GM18499 (cell line): Measurements from ENCODE around the gene RTKN.
"Not testable (repeated sequence)": the region's sequence is repeated elsewhere in the genome, so short reads cannot be mapped to it uniquely, and the experiment has no call there.

ENCODE experiments used
- ATAC-seq: cut with Tn5 transposase; IDR thresholded peaks from one replicate; pipeline ENCODE4 v1.9.1; 2021; ENCODE audit warnings: moderate number of reproducible peaks; ENCODE audit not compliant: insufficient read depth, unreplicated experiment

RTKN gene

DNA sequence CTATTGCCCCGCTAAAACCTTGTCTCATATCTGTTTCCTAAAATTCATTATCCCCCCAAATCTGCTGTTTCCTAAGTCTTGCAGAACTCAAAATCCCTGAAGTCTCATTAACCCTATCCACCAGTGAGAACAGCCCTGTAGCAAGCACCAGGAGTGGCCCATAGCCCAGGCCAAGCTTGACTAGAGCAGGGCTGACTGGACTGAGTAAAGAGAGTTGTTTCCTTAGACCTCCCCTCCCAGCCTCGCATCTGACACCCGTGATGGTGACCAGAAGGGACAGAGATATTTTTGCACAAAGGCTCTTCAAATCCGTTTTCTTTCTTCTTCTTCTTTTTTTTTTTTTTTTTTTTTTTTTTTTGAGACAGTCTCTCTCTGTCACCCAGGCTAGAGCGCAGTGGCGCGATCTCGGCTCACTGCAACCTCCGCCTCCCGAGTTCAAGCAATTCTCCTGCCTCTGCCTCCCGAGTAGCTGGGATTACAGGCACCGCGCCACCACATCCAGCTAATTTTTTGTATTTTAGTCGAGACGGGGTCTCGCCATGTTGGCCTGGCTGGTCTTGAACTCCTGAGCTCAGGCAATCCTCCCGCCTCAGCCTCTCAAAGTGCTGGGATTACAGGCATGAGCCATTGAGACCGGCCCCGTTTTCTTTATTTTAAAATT lies 21.2 kb downstream of the RTKN start:
- not testable (repeated sequence) for ATAC-seq

DNA sequence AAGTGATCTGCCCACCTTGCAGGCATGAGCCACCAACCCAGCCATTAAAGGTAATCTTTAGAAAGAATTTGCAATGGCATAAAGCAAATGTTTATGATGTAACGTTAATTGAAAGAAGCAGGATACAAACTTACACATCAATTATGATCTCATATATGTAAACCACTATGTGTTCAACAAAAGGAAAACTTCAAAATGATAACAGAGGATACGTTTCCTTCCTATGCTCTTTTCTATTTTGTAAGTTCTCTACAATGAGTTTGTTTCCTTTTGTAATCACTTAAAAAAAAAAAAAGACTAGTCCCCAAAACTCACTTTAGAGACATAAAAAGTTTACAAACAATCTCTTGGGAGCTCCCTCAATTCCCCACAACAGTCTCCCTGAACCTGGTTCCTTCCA lies 21.7 kb downstream of the RTKN start:
- no peak for ATAC-seq

DNA sequence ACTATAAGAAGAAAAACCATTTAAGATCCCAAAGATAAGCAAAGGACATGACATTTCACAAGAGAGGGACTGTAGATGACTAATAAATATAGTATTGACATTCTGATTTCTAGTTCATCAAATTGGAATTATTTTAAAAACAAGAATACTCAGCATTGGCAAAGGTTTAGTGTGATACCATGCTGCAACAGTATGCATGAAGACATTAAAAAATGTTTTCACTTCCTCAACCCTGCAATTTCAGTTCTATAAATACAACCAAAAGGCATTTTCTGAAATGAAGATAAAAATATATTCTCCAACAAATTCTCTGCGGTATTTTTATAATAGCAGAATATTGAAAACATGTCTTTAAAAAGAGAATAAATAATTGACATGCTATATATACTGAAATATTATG lies 22.4 kb downstream of the RTKN start:
- ATAC-seq, result no peak

DNA sequence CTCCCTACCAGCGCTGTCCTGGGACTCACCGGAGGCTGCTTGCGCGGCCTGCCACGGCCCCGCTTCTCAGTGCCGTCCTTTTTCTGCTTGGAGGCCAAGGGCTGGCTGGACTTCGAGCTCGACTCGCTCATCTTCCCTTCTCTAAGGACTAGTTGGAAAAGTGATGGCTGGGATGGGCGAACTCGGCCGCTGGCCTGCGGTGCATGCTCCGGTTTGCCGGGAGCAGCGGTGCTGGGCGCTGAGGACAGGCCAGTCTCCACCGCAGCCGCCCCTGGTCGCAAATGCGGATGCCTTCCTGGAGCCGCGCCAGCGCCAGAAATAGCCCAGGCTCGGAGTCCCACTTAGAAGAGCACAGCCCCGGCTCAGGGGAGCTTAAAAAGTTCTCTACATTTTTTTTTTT lies 23.4 kb downstream of the RTKN start:
- no peak for ATAC-seq

DNA sequence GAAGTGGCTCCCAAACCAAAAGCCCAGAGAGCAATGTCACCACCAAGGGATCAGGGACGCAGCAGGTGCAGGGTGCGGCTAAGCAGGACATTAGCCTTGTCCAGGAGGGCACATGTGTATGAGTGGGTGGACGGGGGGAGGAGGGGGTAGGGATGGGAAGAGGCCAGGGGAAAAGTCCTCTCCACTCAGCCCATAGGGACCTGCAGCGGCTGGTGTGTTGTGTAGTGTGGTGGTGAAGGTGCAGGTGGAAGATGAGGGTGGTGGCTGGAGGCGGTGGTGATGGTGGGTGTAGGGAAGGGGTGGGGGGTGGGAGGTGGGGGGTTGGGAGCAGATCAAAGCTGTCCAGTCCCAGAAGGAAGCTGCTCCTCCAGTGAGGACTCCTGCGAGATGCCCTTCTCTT lies 24.0 kb downstream of the RTKN start:
- no peak for ATAC-seq

DNA sequence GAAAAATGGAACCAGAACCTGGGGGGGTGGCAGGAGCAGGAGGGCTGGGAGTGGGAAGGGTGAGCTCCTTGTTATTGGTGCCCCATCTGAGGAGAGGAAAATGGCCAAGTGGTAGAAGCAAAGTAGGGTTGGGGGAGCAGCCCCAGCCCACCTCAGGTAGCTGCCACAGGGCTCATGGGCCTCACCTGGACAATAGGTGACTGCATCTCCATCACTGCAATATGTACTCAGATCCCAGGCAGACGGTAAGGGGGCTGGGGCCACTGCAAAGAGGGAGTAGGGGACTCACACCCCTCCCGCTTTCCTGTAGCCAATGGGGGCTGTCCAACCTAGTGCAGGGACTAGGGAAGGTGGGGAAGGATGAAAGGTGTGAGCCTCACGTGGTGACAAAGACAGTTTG lies 24.5 kb downstream of the RTKN start:
- ATAC-seq, result no peak

DNA sequence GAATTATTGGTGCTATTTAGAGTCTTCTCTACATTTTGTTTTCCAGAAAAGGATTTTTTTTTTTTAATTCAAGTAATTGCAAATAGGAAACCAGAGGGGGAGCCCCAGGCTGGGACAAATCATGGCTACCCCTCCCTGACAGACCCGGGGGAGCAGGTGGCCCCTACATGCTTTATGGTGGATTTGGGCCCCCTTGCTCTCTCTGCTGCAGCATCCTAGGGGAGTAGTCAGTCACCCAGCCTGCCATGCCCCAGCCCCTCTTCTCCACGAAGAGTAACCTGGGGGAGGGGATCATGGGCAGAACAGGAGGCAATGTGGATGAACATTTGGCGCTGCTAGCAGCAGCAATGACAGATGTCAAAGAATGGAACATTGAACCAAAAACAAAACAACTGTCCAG lies 25.0 kb downstream of the RTKN start:
- no peak for ATAC-seq

DNA sequence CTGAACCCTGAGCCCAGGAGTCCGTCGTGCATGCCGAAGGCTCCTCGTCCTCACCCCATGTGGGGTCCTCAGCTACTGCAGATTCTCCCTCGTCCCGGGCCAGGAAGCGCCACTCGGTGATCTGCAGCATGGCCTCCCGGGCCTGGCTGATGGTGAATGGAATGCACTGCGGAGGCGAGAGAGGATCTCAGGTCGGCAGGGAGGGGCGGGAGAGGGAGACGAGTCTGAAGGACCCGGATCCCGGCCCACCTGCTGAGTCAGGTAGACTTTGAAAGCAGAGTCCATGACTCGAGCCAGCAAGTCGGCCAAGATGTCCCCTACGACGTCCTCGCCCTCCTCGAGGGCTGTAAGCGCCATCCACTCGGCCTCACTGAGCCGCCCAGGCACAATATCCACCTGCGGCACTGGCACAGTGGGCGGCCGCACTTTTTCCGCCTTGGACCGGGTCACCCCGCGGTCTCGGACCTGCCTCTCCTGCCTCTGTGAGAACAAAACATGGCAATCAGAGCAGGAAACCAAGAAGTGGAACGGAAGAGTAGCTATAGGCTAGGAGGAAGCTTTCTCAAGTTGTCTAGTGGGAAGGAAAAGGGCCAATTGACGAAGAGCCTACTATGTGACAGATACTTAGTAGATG lies 25.9 kb downstream of the RTKN start:
- ATAC-seq, result no peak

DNA sequence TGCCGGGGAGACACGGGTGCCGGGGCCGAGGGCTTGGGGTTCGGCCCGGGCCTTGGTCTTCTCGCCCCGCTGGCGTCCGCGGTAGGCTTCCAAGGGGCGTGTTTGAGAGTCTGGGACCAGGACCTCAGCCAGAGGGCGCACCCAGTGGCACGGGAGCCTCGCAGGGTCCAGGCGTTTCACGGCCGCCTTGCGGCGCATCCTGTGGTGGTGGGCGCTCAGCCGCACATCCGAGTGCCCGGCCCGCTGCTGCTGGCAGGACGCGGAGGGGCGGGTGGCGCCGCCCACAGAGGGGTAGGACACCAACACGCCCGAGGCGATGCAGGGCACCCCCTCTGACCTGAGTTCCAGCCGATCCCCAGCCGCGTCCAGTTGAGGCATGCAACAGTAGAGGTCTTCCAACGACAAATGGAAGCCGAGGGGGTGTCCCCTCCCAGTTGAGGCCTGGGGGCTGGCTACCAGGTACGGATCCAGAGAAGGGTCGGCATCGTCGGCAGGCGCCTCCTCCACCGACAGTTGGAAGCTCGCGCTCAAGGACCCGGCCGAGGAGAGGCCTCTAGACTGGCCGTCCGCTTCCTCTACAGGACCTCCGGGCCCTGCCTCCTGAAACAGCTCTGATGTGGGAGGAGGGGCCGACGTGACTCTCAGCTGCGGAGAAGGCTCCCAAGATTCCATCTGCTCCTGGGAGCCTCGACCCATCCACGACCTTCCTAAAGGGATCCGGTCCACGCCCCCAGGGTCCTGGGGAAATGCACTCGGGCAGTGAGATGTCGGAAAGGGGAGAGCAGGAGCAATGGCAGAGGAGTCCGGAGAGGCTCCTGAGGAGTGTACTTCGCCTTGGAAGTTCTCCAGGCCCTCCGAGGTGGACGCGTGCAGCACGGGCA lies 26.6 kb downstream of the RTKN start:
- no peak for ATAC-seq

DNA sequence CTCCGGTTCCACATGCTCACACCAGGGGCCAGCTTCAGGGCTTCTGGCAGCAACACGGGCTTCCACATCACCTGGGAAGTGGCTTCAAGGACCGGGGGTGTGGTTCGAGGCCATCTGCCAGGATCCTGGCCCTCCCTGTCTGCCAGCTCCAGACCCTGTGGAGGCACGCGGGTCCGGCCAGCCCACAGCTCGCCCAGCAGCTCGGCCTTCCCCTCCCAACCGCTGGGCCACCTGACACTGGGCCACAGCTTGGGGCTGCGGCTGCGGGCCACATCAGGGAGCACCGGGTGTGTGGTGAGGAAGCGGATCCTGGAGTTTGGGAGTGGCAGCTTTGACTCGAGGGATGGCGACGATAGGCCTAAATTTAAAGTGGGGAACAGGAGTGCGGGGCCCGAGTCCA lies 27.3 kb downstream of the RTKN start:
- no peak for ATAC-seq

DNA sequence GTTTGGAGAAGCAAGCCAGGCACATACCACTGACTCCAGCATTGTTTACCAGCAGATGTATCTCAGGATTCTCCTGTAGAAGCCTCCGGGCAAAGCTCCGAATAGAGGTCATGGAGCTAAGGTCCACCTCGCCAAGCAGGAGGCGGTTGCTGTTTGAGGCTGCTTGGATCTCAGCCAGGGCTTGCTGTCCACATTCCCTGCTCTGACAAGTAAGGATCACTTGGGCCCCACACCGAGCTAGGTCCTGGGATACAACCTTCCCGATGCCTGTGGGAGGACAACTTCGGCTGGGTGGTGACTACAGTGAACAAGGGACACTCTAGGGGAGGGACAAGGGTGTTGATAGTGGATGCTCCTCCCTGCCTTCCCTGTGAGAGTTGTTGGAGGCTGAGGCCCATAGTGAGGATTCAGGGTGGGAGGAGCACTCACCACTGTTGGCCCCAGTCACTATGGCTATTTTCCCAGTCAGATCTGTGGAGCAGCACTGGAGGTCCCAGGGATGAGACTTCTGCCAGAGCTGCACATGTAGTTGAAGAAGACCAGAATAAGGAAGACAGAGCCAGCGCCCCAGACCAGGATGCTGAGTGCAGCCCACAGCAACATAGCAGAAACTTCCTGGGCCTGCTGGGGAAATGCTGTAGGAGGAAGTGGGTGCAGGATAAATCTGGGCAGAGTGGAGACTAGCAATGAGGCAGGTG lies 28.6 kb downstream of the RTKN start:
- ATAC-seq, result no peak

DNA sequence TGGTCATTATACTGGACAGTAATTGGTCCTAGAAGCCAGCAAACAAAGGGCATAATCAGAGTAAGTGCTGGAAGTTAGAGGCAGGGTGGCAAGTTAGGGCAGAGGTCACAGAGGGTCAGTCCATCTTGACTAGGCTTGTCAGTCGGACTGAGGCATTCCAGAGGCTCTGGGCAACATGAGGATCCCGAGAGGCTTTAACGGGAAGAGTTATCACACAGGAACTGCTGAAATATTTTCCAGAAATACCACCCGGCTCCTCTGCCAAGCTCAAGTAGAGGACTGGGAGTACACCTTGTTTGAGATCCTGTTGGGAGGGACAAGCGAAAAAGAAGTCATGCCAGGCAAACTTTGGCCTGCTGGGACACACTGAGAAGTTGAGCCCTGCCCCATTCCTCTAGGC lies 34.1 kb downstream of the RTKN start:
- no peak for ATAC-seq

DNA sequence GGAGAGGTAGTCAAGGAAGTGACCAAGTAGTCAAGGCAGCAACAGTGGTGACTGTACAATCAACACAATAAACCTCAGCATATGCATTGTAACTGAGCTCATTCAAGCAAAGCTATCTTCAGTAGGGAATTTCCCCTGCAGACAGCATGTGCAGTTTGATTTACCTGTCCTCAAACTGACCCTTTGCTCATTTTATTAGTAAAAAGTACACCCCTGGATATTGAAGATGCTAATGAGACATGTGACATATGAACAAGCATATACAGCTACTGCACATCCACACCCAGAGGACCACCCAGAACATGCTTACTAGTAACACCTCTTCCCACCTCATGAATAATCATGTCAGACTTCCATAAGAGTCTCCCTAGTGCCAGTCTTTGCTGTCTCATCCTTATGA lies 35.7 kb downstream of the RTKN start:
- ATAC-seq, result peak; percentile 85

DNA sequence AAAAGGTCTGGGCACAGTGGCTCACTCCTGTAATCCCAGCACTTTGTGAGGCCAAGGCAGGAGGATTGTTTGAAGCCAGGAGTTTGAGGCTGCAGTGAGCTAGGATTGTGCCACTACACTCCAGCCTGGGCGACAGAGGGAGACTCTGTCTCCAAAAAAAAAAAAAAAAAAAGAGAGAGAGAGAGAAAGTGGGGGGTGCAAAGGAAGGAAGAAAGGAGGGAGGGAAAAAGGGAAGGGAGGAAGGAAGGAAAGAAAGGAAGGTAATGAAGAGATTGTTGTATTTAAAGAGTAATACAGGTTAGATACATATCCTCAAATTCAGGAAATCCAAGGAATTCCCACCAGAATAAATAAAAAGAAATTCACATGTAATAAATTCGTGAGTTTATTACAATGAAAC lies 39.8 kb downstream of the RTKN start:
- no peak for ATAC-seq

DNA sequence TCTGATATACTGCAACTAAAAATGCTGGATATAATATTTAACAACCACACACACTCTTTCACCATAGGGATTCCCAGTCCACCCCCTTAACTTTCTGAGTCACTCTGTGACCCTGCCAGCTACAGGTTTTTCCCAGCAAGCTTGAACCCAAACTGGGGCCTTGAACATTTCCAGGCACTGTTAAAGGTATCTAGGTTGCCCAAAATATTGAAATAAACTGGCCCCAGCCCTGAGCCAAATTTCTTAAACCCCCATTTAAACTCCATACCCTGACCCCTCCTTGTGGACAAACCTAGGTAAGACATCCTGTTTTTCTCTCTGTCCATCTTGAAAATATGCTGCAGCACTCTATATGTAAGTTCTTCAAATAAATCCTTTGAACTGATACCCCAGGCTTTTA lies 42.0 kb downstream of the RTKN start:
- ATAC-seq, result peak; percentile 65

DNA sequence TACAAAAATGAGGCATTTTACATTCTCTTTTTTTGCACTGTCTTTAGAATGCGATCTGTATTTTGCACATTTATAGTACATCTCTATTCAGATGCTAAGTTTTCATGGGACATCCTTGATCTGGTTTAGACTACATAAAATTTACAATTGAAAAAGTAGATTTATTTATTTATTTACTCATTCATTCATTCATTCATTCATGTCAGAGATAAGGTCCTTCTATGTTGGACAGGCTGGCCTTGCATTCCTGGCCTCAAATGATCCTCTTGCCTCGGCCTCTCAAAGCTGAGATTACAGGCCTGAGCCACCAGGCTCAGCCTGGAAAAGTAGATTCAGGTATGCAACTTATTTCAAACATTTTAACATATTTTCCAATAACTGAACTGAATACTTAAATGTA lies 45.6 kb downstream of the RTKN start:
- no peak for ATAC-seq

DNA sequence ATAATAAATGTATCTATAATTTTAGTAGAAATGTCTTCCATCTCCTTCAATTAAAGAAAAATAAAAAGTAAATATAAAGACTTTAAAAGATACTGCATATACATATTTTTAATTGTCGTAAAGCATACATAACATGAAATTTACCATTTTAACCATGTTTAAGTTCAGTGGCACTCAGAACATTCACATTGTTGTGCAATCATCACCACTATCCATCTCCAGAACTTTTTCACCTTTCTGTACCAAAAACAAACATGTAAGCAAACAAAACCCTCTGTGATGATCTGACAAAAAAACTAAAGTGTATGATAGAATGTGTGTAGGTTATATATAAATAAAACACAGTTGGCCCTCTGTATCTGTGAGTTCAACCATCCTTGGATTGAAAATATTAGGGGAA lies 48.2 kb downstream of the RTKN start:
- no peak for ATAC-seq

DNA sequence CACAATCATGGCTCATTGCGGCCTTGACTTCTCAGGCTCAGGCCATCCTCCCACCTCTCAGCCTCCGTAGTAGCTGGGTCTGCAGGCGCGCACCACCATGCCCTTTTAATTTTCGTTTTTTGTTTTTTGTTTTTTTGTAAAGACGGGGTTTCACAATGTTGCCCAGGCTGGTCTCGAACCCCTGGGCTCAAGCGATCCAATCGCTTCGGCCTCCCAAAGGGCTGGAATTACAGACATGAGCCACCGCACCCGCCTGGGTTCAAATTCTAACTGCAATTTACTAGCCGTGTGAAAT lies 49.3 kb downstream of the RTKN start:
- ATAC-seq, result no peak

DNA sequence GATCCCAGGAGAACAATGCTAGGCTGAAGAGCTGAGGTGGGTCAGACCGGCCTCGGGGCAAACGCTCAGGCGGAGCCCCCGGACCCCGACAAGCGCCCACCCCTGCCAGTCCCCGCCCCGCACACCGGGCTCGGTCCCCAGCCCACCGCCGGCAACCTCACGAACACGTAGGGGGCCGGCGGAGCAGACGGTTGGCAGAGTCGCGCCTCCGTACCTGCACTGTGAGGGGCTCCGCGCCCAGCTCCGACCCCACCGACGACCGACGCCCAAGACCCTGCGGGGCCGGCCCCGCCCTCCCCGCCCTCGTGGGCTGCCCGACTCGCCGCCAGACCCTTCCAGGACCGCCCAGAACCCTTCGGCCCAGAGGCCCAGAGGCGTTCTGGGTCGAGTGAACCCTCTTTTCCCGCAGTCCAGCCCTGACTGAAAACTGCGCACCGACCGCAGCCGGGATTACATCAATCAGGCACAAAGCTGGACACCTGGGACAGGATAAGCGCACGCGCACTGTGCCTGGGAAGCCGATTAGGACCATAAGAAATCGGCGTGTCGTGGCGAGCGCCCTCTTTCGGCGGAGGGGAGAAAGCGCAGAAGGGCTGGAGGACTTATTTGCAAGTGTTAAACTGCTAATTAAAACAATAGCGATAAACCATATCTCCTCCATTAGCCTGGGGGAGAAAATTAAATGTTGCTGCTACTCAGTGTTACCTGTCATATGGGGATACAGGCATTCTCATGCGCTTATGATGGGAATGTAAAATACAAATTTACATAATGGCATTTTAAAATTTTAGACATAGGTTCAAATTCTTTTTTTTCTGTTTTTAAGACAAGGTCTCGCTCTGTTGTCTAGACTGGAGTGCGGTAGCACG lies 49.9 kb downstream of the RTKN start:
- peak; percentile 66 for ATAC-seq

DNA sequence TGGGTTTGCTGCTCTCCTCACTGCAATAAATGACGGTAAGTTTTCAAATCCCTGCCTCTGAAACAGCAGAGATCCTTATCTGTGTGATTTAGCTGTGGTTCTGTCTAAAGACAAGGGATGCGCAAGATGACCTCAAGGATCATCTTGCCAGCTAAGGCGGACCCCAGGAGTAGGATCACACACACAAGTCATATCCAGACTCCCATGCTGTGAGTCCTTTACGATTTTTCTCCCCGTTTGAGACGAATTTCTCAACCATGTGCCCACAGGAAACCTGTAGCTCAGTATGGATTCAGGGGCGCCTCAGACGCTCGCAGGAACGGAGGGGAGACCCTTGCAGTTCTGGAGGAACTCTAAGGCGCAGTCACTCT lies 50.5 kb downstream of the RTKN start:
- ATAC-seq, result no peak
